H1 (cell line): ENCODE measurements around the gene GARS1. TPM values are rescaled to one million over a fixed set of nuclear protein-coding genes. Genes with fewer than 3 reads are reported as not detected.

Experiments
- CTCF ChIA-PET: fragments of 300-600 bp; sonication (Branson Sonifier 250); formaldehyde crosslinking; loops from one replicate; lab custom pipeline; 2021; ENCODE audit not compliant: partially characterized antibody; lab: Charles Lee
- POLR2A ChIA-PET: fragments of 300-600 bp; sonication (Branson Sonifier 250); formaldehyde crosslinking; loops from one replicate; lab custom pipeline; 2021; ENCODE audit warnings: inconsistent platforms; ENCODE audit not compliant: partially characterized antibody; lab: Charles Lee
- DNase-seq, 2 experiments: peaks; one replicate each; pipeline versions ENCODE4 v3.0.0 to v3.0.0-alpha.2; 2010 to 2022; ENCODE audit warnings: low spot score in 2 of 2, low read depth in 1 of 2, mixed read lengths in 1 of 2
- FAIRE-seq: peaks from 2 replicates; lab custom pipeline; 2011; peaks lifted over from hg19 to GRCh38; lab: Jason Lieb, UNC
- H2AFZ ChIP-seq: 2 replicates; pipeline ENCODE4 v1.8.1; 2012; ENCODE audit warnings: low read length, inconsistent platforms
- H2AK5ac ChIP-seq: 2 replicates; pipeline ENCODE4 v1.6.1; 2013; ENCODE audit warnings: low read depth, low read length
- H2BK120ac ChIP-seq: replicated peaks from 2 replicates; pipeline ENCODE3; 2013; ENCODE audit warnings: low read depth, low read length, inconsistent platforms
- H2BK12ac ChIP-seq: 2 replicates; pipeline ENCODE4 v1.6.1; 2013; ENCODE audit warnings: low read depth, low read length
- H2BK15ac ChIP-seq: 2 replicates; pipeline ENCODE4 v1.6.1; 2013; ENCODE audit warnings: low read length
- H2BK20ac ChIP-seq: 2 replicates; pipeline ENCODE4 v1.6.1; 2013; ENCODE audit warnings: low read length
- H2BK5ac ChIP-seq: 2 replicates; pipeline ENCODE4 v1.6.1; 2013; ENCODE audit warnings: low read depth, low read length
- H3K14ac ChIP-seq: 2 replicates; pipeline ENCODE4 v1.6.1; 2013; ENCODE audit warnings: inconsistent platforms; ENCODE audit not compliant: insufficient read length
- H3K18ac ChIP-seq: 2 replicates; pipeline ENCODE4 v1.6.1; 2013; ENCODE audit warnings: low read length; ENCODE audit errors: extremely low read depth
- H3K23ac ChIP-seq: 2 replicates; pipeline ENCODE4 v1.6.1; 2013; ENCODE audit warnings: inconsistent platforms; ENCODE audit not compliant: insufficient read length
- H3K23me2 ChIP-seq: 2 replicates; pipeline ENCODE4 v1.6.1; 2013; ENCODE audit warnings: low read depth, low read length
- H3K27ac ChIP-seq: 2 replicates; pipeline ENCODE4 v1.6.1; 2011; ENCODE audit warnings: low read depth, low read length, inconsistent platforms
- H3K27me3 ChIP-seq, 4 experiments: replicated peaks in 1 of 4; 1 replicate in 1 of 4; 2 replicates in 3 of 4; pipeline versions ENCODE4 v1.6.1 to v1.8.1; 2011 to 2013; ENCODE audit warnings: low read length in 3 of 4, mild to moderate bottlenecking in 3 of 4, inconsistent platforms in 2 of 4, mixed read lengths in 2 of 4, moderate library complexity in 1 of 4; ENCODE audit not compliant: control insufficient read depth in 3 of 4, insufficient read depth in 3 of 4; ENCODE audit errors: extremely low read depth in 1 of 4
- H3K36me3 ChIP-seq, 4 experiments: 2 replicates each; pipeline versions ENCODE4 v1.6.1 to v1.8.1; 2011 to 2013; ENCODE audit warnings: mild to moderate bottlenecking in 4 of 4, low read length in 3 of 4, moderate library complexity in 2 of 4, control low read depth in 1 of 4, inconsistent platforms in 1 of 4; ENCODE audit not compliant: insufficient read depth in 4 of 4, control insufficient read depth in 2 of 4
- H3K4ac ChIP-seq: replicated peaks from 2 replicates; pipeline ENCODE3; 2013; ENCODE audit warnings: low read length, low read depth, mixed read lengths, inconsistent platforms; ENCODE audit not compliant: insufficient read length
- H3K4me1 ChIP-seq, 4 experiments: replicated peaks in 1 of 4; 1 replicate in 1 of 4; 2 replicates in 3 of 4; pipeline versions ENCODE4 v1.6.1 to v1.8.1; 2011 to 2013; ENCODE audit warnings: low read length in 3 of 4, inconsistent platforms in 2 of 4, mixed read lengths in 1 of 4; ENCODE audit not compliant: insufficient read depth in 4 of 4, control insufficient read depth in 3 of 4
- H3K4me2 ChIP-seq, 2 experiments: 2 replicates each; pipeline versions ENCODE4 v1.6.1 to v1.8.1; 2011 to 2013; ENCODE audit warnings: low read depth in 2 of 2, low read length in 2 of 2, control low read depth in 1 of 2, inconsistent platforms in 1 of 2, mild to moderate bottlenecking in 1 of 2; ENCODE audit not compliant: insufficient read depth in 1 of 2
- H3K4me3 ChIP-seq, 4 experiments: fragments of 200-600, 300-600 bp in 1 of 4; sonication (generic), shearing (Covaris generic), sonication (Bioruptor Twin) in 1 of 4; 2 replicates each; pipeline versions ENCODE4 v1.5.1 to v1.8.1; 2011 to 2016; ENCODE audit warnings: low read length in 4 of 4, low read depth in 3 of 4, control low read depth in 2 of 4, inconsistent platforms in 2 of 4, mild to moderate bottlenecking in 2 of 4, mixed read lengths in 1 of 4, moderate library complexity in 1 of 4; ENCODE audit not compliant: insufficient read depth in 2 of 4; ENCODE audit errors: extremely low read depth in 1 of 4
- H3K56ac ChIP-seq: replicated peaks from 2 replicates; pipeline ENCODE3; 2013; ENCODE audit warnings: low read depth, mild to moderate bottlenecking, mixed read lengths, low read length, inconsistent platforms; ENCODE audit not compliant: insufficient read length
- H3K79me1 ChIP-seq: 2 replicates; pipeline ENCODE4 v1.6.1; 2013; ENCODE audit warnings: low read depth, low read length, control low read depth
- H3K79me2 ChIP-seq, 2 experiments: 2 replicates each; pipeline versions ENCODE4 v1.6.1 to v1.8.1; 2012 to 2013; ENCODE audit warnings: low read length in 2 of 2, mild to moderate bottlenecking in 2 of 2, inconsistent platforms in 1 of 2; ENCODE audit not compliant: insufficient read depth in 2 of 2, control insufficient read depth in 1 of 2
- H3K9ac ChIP-seq, 4 experiments: replicated peaks in 1 of 4; 1 replicate in 1 of 4; 2 replicates in 3 of 4; pipeline versions ENCODE4 v1.6.1 to v1.8.1; 2011 to 2013; ENCODE audit warnings: low read depth in 3 of 4, low read length in 3 of 4, control low read depth in 2 of 4, mild to moderate bottlenecking in 2 of 4, moderate library complexity in 2 of 4, inconsistent platforms in 1 of 4; ENCODE audit errors: extremely low read depth in 1 of 4
- H3K9me3 ChIP-seq, 2 experiments: 2 replicates each; pipeline versions ENCODE4 v1.6.1 to v1.8.1; 2012 to 2013; ENCODE audit warnings: mild to moderate bottlenecking in 2 of 2, moderate library complexity in 2 of 2, control low read depth in 1 of 2, inconsistent platforms in 1 of 2, low read depth in 1 of 2, low read length in 1 of 2, mixed read lengths in 1 of 2; ENCODE audit not compliant: insufficient read depth in 2 of 2
- H4K20me1 ChIP-seq, 2 experiments: replicated peaks in 1 of 2; 2 replicates each; pipeline versions ENCODE3 to v1.8.1; 2011 to 2013; ENCODE audit warnings: inconsistent platforms in 2 of 2, low read length in 2 of 2, mild to moderate bottlenecking in 1 of 2; ENCODE audit not compliant: insufficient read depth in 2 of 2, control insufficient read depth in 1 of 2
- H4K5ac ChIP-seq: 2 replicates; pipeline ENCODE4 v1.6.1; 2013; ENCODE audit warnings: low read length, low read depth, mixed read lengths, inconsistent platforms; ENCODE audit not compliant: insufficient read length
- H4K8ac ChIP-seq: 2 replicates; pipeline ENCODE4 v1.8.0; 2013; ENCODE audit warnings: mild to moderate bottlenecking, moderate library complexity, low read length, inconsistent platforms; ENCODE audit not compliant: insufficient read depth; ENCODE audit errors: extremely low read depth
- H4K91ac ChIP-seq: replicated peaks from 2 replicates; pipeline ENCODE3; 2013; ENCODE audit warnings: low read length, mixed read lengths, inconsistent platforms; ENCODE audit not compliant: insufficient read length
- BACH1 ChIP-seq: IDR thresholded peaks from 2 replicates; pipeline ENCODE4 v1.6.1; 2012; ENCODE audit warnings: low read length, improper control_type of control experiment
- CBX8 ChIP-seq: fragments of 300-800, 300-1000 bp; sonication (generic); IDR thresholded peaks from 2 replicates; pipeline ENCODE4 v1.7.1; 2016; ENCODE audit warnings: low read depth, low read length, borderline replicate concordance
- CREB1 ChIP-seq: IDR thresholded peaks from 2 replicates; pipeline ENCODE4 v1.6.1; 2012; ENCODE audit warnings: inconsistent platforms
- JUN ChIP-seq: IDR thresholded peaks from 2 replicates; pipeline ENCODE4 v1.6.1; 2011; ENCODE audit warnings: low read depth, mild to moderate bottlenecking, improper control_type of control experiment, low read length
- NRF1 ChIP-seq: IDR thresholded peaks from 2 replicates; pipeline ENCODE4 v1.6.1; 2011; ENCODE audit warnings: mild to moderate bottlenecking, low read depth, low read length, improper control_type of control experiment
- RFX5 ChIP-seq: IDR thresholded peaks from 2 replicates; pipeline ENCODE4 v1.6.1; 2011; ENCODE audit warnings: low read depth, low read length, improper control_type of control experiment, borderline replicate concordance
- SIRT6 ChIP-seq: IDR thresholded peaks from one replicate; pipeline ENCODE4 v1.7.1; 2012; ENCODE audit warnings: low read length, inconsistent platforms
- SP1 ChIP-seq: IDR thresholded peaks from 2 replicates; pipeline ENCODE4 v1.6.1; 2011; ENCODE audit warnings: low read depth, low read length
- SP4 ChIP-seq: IDR thresholded peaks from 2 replicates; pipeline ENCODE4 v1.6.1; 2012; ENCODE audit warnings: low read length, inconsistent platforms
- SUZ12 ChIP-seq: fragments of 200-600 bp; sonication (generic); IDR thresholded peaks from 2 replicates; pipeline ENCODE4 v1.6.1; 2012; ENCODE audit warnings: mild to moderate bottlenecking, inconsistent platforms, low read length, moderate library complexity, mixed read lengths
- TEAD4 ChIP-seq: IDR thresholded peaks from 2 replicates; pipeline ENCODE4 v1.6.1; 2012; ENCODE audit warnings: low read depth, low read length, inconsistent platforms, mixed read lengths
- ZNF274 ChIP-seq: IDR thresholded peaks from 2 replicates; pipeline ENCODE4 v1.7.0; 2012; ENCODE audit warnings: low read length, borderline replicate concordance; ENCODE audit errors: extremely low read depth
- WGBS, 2 experiments: shearing (Covaris generic) in 1 of 2; methylation state at CpG; one replicate each; pipeline versions ENCODE4 v1.1.6 to v1.1.7; 2013 to 2015; ENCODE audit warnings: low lambda C conversion rate in 2 of 2, mixed read lengths in 2 of 2, inconsistent platforms in 1 of 2, low coverage in 1 of 2, missing lambda C conversion rate in 1 of 2; ENCODE audit not compliant: insufficient replicate concordance in 2 of 2, insufficient coverage in 1 of 2, insufficient read length in 1 of 2; ENCODE audit errors: extremely low coverage in 1 of 2, missing lambda C conversion rate in 1 of 2; 5-methylcytosine and 5-hydroxymethylcytosine counted together
- polyA plus RNA-seq, 7 experiments: library from polyadenylated mRNA; depleted of rRNA in 3 of 7; stranded (reverse) in 5 of 7; unstranded in 2 of 7; fragments of >200 nt in 5 of 7; fragments of 200-250 nt in 2 of 7; gene quantifications; 1 replicate in 5 of 7; 2 replicates in 1 of 7; 4 replicates in 1 of 7; pipeline versions ENCODE4 v1.2.1 to v1.2.3, GENCODE V29; 2011 to 2013; ENCODE audit warnings: missing spikeins in 2 of 7, mixed read lengths in 2 of 7
- total RNA-seq: library from RNA; stranded (reverse); fragmentation: NEBNext Ultra II Directional; extraction: Animal tissue kit (Norgen Biotek cat#: 25700); gene quantifications from 2 replicates; pipeline ENCODE4 v1.2.1, GENCODE V29; 2021
- TF ChIP-seq, protein P1 (sequence below): IDR thresholded peaks from 2 replicates; pipeline ENCODE4 v1.6.1; 2011; ENCODE audit warnings: low read depth, mild to moderate bottlenecking, low read length; ENCODE audit not compliant: insufficient read depth

Gene GARS1
- total and polyA plus RNA-seq, 2 of the 8 experiments (the other 6 are each of a cell fraction or from before 2014, with no cell fraction given), result 270 to 476 TPM

DNA sequence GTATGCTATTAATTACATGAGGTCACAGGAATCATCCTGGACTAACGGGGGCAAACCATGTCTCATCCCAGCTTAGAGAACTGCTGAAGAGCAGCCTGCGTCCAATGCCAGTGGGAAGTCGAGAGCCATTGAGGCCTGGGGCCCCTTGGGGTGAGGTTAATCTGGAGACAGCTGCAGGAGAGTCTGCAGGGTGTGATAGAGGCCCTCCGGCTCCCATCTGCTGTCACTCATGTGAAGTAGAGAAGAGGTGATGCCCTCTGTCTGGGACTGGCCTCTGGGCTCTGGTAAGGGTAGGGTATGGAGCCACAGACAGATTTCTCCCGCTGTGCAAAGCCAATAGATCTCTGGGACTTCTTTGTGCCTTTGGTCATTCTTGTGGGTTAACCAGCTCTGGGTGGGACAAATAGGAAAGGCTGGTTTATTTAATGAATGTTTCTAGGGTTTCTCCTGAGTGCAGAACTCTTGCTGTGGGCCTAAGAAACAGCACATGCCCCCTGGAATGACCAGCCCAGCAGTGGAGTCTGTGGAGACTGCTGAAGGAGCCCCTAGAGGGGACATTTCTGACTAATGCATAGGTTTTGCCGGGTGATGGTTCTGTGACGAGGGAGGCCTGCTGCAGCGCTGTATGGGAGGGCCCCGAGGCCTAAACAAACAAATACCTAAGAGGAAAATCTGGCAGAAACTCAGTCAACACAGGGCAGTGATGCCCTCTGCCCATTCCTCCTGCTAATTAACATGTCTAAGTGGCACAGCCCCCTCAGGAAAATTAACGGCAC is 53.1 kb downstream of the GARS1 start:
- no peak overlapping the region; the same call in 1 of the 2 replicates for H4K8ac ChIP-seq
- 93% methylated on average over 10 of the region's 10 CpGs; no CpG with 5 or more reads in 1 of the 2 experiments for WGBS, 2 experiments
- no peak overlapping the region for H3K4me3 ChIP-seq
- H3K4me1 ChIP-seq, result peaks cover 2 to 7% (median 4%) of the 10 kb centered on the region in 4 experiments; a peak in 6 of 7 replicates
- H3K27me3 ChIP-seq, result no peaks in the 10 kb centered on the region
- H2AFZ ChIP-seq, result no peak overlapping the region
- no peak overlapping the region for H3K4me2 ChIP-seq
- H3K23me2 ChIP-seq, result no peaks in the 10 kb centered on the region; the same call in 1 of the 2 replicates
- H3K9ac ChIP-seq, result no peak overlapping the region
- H3K27ac ChIP-seq, result no peak overlapping the region
- H4K20me1 ChIP-seq, result peaks cover 8 to 9% of the 10 kb centered on the region in 2 experiments
- no peak overlapping the region for H2BK12ac ChIP-seq
- H3K79me1 ChIP-seq, result peaks cover 2% of the 10 kb centered on the region; the same call in 1 of the 2 replicates
- CTCF ChIA-PET, result interaction anchor here (0.9 to 1.4 kb wide), 4 partner anchors 27 to 93 kb away, joined by 3 to 4 read pairs (median 3); no protein-coding TSS in a partner anchor
- POLR2A ChIA-PET, result interaction anchor here (1.0 to 1.7 kb wide), 4 partner anchors 13 to 20 kb away, joined by 3 to 5 read pairs (median 3); no protein-coding TSS in a partner anchor
- no peak overlapping the region for H3K4ac ChIP-seq
- no peak overlapping the region for H3K18ac ChIP-seq
- no peak overlapping the region for H2BK5ac ChIP-seq
- H3K56ac ChIP-seq, result peak overlapping the region; percentile 54
- H2BK15ac ChIP-seq, result no peak overlapping the region
- H3K36me3 ChIP-seq, result peaks cover 0 to 8% (median 2%) of the 10 kb centered on the region in 4 experiments; a peak in 3 of 8 replicates
- no peak overlapping the region for H2BK120ac ChIP-seq
- peak in 1 of 2 experiments; percentile 40 for DNase-seq
- no peak overlapping the region for H4K5ac ChIP-seq
- H4K91ac ChIP-seq, result no peak overlapping the region
- no peak overlapping the region for H2AK5ac ChIP-seq
- peaks cover 0 to 14% of the 10 kb centered on the region in 2 experiments; a peak in 2 of 4 replicates for H3K79me2 ChIP-seq
- FAIRE-seq, result no peak
- no peak overlapping the region for H2BK20ac ChIP-seq
- no peak overlapping the region for H3K23ac ChIP-seq
- no peak overlapping the region for H3K14ac ChIP-seq
- H3K9me3 ChIP-seq, result no peaks in the 10 kb centered on the region
- TF ChIP-seq TEAD4 (no peak), NRF1 (no peak), SIRT6 (no peak), JUN (no peak), ZNF274 (no peak), RFX5 (no peak), CBX8 (no peak), SP1 (no peak), SUZ12 (no peak), CREB1 (no peak), BACH1 (no peak), SP4 (no peak)
- TF ChIP-seq, protein P1, sequence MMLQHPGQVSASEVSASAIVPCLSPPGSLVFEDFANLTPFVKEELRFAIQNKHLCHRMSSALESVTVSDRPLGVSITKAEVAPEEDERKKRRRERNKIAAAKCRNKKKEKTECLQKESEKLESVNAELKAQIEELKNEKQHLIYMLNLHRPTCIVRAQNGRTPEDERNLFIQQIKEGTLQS, result no peak
